ENCODE data around the gene EFCAB7. TPM values are rescaled to one million over a fixed set of nuclear protein-coding genes. Genes with fewer than 3 reads are reported as not detected.
A peak's percentile ranks its signal among the peaks of the same experiment; 100 is the strongest.

EFCAB7 gene, protein sequence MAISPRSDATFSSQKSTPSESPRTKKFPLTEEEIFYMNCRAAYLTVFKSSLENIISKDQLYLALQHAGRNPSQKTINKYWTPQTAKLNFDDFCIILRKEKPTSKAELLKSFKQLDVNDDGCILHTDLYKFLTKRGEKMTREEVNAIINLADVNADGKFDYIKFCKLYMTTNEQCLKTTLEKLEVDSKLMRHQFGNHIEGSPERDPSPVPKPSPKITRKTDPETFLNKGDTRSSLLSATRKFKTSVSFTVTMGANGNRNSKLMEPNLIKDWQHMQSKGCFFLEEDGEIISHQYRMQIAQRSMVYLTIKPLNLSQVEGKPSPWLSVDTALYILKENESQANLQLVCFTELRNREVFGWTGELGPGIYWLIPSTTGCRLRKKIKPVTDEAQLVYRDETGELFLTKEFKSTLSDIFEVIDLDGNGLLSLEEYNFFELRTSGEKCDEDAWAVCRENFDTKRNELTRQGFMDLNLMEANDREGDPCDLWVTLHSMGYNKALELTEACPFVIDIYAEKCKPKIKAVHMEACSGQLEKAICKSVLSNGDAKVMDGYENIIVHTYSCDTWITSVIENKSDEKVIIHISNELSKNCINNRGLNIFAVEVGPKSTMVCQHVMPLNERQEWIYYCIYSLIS
- polyA plus RNA-seq (ENCODE audit: insufficient read length in 10 of 10) = 10 to 100 TPM in 3 of 10 donors, 1 to 10 TPM in 7; 6.5 to 13.5 (median 9.4) TPM
- long read RNA-seq, donor 1 = 0 reads
- long read RNA-seq, donor 2 = 0 reads
- long read RNA-seq, donor 3 = 0 reads
- long read RNA-seq, donor 4 = 0 reads
- long read RNA-seq, donor 5 = 0 reads
- long read RNA-seq, donor 6, partial matches to known transcripts = 0 of 1 reads
- long read RNA-seq, donor 6, other reads (novel, unspliced or antisense) = 0 of 1 reads
- long read RNA-seq, donor 7 = 0 reads
- long read RNA-seq, donor 8 = 0 reads
- long read RNA-seq, donor 9, partial matches to known transcripts = 0 of 1 reads
- long read RNA-seq, donor 9, other reads (novel, unspliced or antisense) = 0 of 1 reads

DNA sequence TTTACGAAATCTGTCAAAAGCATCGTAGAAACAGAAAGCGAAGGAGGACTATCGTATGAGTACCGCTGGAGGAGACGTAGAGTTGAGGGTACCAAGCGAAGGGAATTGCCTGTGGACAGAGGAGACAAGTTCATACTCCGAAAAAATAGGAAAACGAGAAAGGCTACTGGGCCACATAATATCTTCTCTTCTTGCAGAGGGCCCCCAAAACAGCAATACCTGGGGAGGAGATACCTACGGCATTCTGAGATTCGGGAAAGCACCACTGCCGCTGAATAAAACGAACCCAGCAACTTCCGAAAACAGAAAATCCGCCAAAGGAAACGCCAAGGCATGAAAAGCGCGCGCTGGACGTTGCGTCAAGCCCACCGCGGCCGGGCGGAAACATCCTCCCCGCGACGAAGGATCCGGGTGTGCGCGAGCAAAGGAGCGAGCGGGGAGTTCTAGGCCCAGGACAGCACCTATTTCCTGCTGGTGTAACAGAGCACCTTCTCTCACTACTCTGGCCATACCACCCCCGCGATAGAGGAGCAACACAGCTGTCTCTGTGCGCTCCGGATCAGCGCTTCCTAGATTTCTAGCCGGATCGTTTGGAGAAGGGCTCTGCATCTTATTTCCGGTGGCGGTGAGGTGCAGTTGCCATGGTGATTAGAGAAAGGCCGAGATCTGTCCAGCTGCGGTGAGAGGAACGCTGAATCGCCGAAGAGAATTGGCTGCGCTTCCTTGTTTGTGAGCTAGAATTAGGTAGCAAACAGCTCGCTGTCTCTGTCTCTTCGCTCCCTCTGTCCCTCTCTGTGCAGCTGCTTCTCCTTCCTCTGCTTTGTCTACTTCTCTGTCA lies at the start of gene EFCAB7, which contains the start of gene ITGB3BP:
Gene EFCAB7 (plus strand): TSS at position 635 of the 838 bp plus-strand sequence. CDS start 2,048 bp downstream, outside the sequence.
Gene ITGB3BP (minus strand): TSS at position 335 of the 838 bp plus-strand sequence. CDS start 92 bp downstream, at position 243.
- DNase-seq = peak; percentile 92 to 97 (median 94)

DNA sequence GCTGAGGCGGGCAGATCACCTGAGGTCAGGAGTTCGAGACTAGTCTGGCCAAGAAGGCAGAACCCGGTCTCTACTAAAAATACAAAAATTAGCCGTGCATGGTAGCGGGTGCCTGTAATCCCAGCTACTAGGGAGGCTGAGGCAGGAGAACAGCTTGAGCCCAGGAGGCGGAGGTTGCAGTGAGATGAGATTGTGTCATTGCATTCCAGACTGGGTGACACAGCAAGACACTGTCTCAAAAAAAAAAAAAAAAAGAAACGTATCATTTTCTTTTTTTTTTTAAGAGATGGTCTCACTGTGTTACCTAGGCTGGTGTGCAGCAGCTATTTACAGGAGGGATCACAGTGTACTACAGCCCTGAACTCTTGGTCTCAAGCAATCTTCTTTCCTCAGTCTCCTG lies 47.6 kb upstream of the EFCAB7 start:
- DNase-seq = no peak

DNA sequence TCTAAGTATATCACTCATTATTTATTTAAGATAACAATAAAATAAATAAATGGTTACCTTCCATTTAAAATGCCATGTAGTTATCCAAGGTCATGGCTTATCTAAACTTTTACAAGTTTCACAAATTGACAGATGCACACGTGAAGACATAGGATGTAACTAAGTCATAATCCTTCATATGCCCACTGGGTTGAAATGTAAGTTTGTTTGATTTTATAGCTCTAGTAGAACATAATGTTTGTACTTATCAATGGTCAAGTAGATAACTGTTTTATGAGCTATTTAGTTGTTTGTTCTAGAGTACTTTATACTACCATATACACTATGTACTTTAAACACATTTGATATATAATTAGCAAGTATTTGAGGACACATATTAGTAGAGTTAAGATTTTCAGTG lies 43.3 kb upstream of the EFCAB7 start:
- no peak for DNase-seq

DNA sequence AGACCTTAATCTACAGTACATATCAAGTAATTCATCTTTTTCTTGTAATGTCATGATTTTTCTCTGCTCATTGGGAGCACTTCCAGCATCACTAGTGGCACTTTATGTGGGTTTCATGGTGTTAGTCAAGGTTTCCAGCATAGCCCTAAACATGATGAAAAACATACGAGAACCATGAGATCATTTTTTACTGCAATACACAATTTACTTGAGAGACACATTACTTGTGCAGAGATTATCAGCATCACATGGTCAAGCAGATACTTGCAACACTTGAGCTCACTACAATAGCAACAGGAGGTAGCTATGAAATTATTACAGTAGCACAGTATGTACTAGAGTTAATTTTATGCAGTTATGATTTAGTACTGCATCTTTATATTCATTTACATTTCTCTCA lies 36.7 kb upstream of the EFCAB7 start:
- DNase-seq = no peak

DNA sequence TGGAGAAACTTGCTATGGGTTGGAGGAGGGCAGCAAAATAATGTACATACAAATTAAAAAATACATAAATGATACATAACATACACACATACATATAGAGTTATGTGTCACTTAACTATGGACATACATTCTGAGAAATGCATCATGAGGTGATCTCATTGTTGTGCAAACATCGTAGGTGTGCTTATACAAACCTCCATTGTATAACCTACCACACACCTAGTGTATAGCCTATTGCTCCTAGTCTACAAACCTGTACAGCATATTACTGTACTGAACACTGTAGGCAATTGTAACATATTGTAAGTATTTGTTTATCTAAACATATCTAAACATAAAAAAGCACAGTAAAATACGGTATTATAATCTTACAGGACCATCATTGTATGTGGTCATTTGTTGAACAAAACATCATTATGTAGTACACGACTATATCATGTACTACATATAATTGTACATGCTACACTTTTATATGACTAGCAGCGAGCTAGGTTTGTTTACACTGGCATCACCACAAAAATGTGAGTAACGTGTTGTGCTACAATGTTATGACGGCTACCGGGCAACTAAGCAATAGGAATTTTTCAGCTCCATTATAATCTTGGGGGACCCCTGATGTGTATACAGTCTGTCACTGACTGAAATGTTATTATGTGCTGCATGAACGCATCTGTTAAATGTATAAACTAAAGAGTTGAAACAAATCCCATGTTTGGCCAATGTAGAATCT lies 35.8 kb upstream of the EFCAB7 start:
- DNase-seq = no peak

DNA sequence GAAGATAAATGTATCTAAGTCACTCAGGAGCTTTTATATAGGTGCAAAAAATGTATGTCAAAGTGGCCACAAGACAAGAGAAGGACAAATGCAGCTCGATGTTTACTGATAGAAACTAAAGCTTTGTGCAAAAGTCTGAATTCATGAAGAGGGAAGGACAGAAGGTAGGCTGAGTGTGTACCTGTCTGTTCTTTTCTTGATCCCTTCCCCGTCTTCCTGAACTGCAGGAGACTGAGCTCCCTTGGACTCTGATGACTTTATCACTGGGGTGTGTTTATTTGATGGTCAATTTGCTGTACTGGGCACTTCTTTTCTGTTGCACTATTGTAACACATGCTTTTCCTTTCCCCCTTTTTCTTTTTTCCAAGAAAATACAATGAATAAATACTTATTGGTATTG lies 25.7 kb upstream of the EFCAB7 start:
- DNase-seq = no peak

DNA sequence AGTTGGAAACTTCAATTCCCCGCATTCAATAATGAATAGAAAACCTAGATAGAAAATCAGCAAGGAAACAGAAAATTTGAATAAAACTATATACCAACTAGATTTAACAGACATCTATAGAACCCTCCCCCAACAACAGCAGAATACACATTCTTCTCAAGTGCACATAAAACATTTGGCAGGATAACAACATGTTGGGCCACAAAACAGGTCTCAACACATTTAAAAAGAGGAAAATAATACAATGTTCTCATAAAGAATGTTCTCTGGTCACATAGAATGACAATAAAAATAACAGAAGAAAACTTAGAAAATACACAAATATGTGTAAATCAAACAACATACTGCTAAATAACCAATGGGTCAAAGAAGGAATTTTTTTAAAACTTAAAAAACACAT lies 25.2 kb upstream of the EFCAB7 start:
- DNase-seq = no peak

DNA sequence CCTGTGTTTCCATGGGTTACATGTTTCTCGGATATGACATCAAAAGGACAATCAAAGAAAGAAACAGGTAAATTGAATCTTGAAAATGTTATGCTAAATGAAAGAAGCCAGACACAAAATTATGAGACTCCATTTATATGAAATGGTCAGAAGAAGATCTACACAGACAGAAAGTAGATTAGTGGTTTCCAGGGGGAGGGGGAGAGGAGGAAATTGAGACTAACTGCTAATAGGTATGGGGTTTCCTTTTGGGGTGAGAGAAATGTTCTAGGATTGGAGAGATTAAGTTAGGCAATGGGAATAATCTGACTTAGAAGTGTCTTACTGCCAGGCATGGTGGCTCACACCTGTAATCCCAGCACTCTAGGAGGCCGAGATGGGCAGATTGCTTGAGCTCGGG lies 22.1 kb upstream of the EFCAB7 start:
- DNase-seq = no peak

DNA sequence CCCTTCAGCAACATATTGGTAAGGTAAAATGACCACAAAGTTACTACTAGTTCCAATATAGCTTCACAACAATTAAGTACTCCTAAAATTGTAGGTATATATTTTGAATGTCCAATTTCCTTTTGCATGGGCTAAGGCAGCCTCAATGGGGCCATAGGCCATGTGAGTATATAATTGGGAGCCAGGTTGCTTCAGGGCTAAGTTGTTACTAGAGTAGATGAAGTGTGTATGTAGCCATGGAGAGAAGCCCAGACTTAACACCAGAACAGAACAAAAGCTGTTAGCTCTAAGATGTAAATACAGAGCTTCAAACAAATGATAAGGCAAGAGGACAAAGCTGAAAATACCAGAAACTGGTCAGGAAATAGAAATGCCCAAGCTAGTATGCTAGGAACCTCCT lies 16.5 kb upstream of the EFCAB7 start:
- DNase-seq = no peak

DNA sequence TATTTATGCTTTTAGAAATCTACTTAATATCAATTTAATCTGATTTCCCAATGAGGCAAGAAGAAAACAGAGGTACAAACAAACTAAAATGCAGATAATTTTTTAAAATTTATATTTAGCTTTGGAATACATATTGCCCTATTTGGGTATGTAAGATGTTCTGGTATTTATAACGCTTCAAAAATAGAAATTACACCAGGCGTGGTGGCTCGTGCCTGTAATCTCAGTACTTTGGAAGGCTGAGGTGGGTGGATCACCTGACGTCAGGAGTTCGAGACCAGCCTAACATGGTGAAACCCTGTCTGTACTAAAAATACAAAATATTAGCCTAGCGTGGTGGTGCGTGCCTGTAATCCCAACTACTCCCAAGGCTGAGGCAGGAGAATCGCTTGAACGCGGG lies 13.6 kb upstream of the EFCAB7 start:
- no peak for DNase-seq

DNA sequence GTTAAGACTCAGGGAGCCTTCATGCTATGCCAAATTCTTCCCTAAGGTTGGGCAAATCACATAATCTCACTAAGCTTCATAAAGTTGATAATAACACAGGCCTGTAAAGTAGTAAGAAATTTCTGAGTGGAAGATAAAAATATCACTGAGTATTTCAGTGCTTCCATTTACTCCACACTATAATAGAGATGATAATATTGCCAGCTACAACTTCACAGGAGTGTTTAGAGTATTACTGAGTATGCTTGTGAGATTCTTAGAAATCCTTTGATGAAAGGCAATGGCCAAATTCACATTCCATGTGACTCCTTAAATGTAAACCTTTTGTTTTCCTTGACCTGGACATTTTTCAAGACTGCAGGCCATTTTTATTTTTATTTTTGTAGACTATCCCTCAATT lies 10.7 kb upstream of the EFCAB7 start:
- DNase-seq = no peak

DNA sequence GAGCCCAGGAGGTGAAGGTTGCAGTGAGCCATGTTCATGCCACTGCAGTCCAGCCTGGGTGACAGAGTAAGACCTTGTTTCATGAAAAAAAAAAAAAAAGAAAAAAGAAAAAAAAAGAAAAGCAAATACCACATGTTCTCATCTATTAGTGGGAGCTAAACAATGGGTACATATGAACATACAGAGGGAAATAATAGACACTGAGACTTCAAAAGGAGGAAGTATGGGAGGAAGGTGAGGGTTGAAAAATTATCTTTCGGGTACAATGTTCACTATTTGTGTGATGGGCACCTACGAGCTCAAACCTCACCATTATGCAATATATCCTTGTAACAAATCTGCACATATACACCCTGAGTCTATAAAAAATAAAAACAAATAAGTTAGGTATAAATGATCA lies 6.7 kb upstream of the EFCAB7 start:
- DNase-seq = no peak

DNA sequence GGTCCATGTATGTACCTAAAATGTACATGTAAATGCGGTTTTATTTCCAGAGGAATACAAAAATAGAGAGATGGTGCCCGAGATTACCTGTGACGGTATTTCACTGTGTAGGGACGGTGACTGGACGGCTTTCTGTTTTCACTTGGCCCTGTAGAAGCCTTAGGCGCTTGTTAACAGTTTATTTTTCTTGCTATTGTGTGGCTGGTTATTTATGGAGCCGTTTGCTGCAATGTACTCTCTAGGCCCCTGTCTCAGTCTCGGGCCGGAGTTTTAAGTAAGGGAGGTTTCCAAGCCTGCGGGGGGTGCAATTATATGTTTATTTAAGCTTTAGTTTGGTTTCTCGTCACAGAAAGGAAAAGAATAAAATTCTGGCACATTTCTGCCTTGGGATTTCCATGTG lies 413 bp downstream of the EFCAB7 start:
- no peak for DNase-seq

DNA sequence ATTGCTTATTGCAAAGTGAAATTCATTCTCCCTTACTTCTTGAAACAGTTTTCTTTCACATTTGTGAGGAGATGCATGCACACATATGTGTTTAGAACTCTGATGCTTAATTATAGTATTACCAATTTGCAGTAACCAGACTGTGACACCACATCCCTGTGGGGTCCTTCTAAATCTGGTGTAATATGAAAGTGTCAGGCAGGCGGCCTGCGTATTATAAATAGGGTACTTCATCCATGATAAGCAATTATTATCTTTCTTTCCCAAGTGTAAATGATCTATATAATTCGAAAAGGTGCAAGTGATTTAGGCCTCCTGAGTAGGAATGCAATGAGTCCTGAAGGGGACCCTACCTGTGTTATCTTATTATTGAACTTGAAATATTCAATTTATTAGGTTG lies 876 bp downstream of the EFCAB7 start:
- no peak for DNase-seq

DNA sequence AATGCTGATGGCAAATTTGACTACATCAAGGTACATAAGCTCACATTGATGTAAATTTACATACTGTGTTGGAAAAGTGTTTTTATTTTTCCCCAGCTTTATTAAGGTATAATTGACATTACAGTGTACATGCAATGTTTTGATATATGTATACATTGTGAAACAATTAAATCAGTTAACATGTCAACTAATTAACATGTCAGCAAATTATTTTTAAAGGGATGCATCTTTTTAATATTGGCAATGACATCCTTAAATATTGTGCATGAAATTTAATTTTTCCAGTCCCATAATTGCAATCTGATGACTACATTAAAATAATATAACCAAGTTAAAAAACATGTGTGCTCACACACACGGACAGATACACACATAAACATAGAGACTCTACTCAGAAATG lies 9.4 kb downstream of the EFCAB7 start:
- no peak for DNase-seq

DNA sequence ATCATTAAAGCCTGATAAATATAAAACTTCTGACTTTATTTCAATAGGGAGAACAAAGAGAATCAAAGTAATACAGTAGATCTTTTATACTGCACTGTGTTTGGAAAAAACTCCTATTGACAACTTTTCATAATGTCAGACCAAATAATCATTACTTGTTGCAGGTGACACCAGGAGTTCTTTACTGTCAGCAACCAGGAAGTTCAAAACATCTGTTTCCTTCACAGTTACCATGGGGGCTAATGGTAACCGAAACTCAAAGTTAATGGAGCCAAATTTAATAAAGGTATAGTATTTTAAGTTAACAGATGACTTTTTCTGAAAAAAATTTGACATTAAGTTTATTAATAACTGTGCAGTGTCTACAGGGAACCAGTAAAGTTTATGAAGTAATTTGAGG lies 10.6 kb downstream of the EFCAB7 start:
- DNase-seq = no peak

DNA sequence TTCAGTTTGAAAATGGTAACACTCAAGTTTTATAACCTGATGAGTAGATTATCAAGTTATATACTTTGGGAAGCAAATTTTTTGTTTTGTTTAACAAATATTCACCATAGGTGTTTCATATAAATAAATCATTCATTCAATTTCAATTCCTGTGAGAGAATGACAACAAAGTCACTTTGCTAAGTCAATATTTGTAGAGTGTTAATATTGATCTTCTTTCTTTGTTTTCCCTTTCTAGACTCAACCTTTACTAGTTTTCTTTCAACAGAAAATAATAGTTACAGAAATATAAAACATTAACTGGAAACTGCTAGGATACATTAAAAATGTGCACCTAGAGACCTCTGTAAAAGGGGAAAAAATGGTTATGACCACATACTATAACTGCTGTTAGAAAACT lies 11.1 kb downstream of the EFCAB7 start:
- no peak for DNase-seq

DNA sequence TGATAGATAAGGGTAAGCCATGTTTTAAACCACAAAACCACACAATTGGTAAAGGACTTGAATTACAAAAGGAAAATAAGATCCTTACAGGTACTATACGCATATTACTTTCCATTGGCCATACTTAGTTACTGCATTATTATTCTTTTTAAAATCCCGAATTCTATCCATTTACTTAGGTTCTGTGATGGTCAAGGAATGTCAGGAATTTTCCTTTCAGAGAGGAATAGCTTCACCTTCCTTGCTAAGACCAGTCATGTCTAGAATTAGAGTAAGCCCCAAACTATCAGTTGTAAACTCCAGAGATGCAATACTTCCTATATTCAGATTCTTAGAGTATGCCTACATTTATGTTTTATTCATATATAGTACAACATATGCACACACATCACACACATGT lies 13.7 kb downstream of the EFCAB7 start:
- no peak for DNase-seq

DNA sequence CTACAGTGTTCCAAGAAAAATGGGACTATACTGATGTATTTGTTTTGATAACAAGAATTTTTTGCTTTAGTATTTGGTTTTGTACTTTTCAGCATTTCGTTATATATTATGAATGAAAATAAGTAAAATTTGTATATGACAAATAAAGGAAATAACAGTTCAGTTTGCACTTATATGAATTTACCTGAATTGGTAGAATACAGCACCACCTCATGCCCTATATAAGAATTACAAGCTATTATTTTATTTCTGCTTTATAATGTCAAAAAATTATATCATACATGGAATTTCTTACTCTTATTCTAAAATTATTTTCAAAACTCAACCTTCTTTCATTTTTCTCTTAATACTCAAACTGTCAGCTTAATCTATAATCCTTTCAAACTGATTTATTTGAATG lies 14.6 kb downstream of the EFCAB7 start:
- DNase-seq = peak in 2 of 3 donors; percentile 4 to 13

DNA sequence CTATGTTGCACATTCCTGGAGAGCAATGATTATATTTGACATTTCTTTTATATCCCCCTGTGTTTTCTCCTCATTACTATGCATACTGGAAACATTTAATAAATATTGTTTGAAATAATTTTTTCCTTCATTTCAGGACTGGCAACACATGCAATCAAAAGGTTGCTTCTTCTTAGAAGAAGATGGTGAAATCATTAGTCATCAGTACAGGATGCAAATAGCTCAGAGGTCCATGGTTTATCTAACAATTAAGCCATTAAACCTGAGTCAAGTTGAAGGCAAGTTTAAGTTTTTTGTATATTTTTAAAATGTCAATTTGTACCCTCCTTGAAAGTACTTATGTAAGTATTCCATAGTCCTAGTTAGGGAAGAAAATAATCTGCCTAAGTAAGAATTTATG lies 22.5 kb downstream of the EFCAB7 start:
- no peak for DNase-seq

Measured in muscle of back (tissue), 13 donors.